HG02938 (cell line): Measurements from ENCODE around the gene ELP5.
A peak's percentile ranks its signal among the peaks of the same experiment; 100 is the strongest.

ENCODE experiments used
- ATAC-seq: cut with Tn5 transposase; IDR thresholded peaks from one replicate; pipeline ENCODE4 v1.9.1; 2021; ENCODE audit warnings: mild to moderate bottlenecking, moderate library complexity; ENCODE audit not compliant: unreplicated experiment

The ELP5 gene

DNA sequence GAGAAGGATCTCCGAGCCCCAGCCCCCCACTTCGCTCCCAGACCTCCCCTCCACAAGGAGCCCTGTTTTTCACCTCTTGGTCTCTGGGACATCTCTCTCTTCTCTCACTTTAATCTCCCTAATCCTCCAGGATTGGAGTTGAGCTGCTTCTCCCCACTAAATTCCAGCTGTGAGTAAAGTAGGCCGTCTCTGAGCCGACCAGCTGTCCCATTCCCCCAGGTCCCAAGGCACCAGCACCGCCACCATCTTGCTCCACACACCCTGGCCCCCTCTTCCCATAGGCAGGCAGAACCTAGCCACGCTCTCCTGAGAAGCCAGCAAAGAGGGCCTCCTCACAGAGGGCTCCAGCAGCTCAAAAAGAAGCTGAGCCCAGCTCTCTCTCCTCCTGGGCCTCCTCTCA is 33.3 kb upstream of the ELP5 start:
- no peak for ATAC-seq

DNA sequence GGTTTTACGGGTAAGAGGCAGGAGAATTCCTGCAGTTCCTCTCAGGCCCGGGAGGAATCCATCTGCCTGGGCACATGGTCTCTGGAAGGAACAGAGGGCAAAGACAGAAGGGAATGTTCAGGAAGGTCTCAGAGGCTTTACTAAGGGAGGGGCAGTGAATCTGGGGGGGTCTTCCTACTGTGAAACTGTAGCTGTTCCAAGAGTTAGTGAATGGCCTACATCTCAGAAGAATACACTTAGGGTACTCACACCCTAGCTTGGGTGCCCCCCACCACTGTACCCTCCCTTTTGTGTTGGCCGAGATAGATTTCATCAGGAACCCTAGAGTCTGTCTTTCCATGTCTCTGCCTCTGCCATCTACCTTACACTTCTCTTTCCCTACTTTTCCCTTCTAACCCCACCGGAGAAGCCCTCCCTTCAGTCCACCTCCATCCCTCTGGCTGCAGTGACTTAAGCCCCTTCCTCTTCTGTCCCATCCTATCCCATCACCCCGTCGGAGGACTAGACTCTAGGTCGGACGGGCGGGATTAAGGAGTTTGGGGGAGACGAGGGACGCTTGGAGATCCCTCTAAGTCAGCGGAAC is 32.7 kb upstream of the ELP5 start:
- no peak for ATAC-seq

DNA sequence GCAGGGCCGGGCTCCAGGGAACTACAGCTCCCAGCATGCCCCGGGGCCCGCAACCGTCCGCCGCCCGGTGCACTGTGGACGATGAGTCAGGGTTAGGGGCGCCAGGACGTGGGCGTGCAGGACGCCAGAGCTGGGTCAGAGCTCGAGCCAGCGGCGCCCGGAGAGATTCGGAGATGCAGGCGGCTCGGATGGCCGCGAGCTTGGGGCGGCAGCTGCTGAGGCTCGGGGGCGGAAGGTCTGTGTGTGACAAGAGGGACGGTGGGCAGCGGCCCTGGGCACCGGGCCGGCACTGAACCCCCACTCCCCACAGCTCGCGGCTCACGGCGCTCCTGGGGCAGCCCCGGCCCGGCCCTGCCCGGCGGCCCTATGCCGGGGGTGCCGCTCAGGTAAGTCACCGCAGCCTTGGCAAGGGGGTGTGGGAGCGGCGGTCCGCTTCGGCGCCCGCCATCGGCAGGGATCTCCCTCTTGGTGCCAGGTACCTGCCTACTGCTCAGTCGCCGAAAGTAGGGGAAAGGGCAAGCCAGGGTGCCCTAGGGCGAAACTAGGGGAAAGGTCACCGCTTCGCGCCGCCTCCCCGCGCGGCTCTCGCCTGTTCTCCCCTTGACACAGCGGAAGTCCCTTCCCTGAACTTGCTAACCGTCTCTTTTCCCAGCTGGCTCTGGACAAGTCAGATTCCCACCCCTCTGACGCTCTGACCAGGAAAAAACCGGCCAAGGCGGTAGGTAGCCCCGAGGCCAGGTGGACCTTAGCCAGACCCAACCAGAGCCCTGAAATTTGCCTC is 32.0 kb upstream of the ELP5 start, which contains the start of the genes ACADVL and DLG4:
TSS of gene ACADVL (plus strand) at position 127 of the 781 bp plus-strand sequence. CDS start at position 174, 47 bp downstream.
TSS of gene DLG4 (minus strand) at position 25 of the 781 bp plus-strand sequence.
- peak; percentile 47 for ATAC-seq

DNA sequence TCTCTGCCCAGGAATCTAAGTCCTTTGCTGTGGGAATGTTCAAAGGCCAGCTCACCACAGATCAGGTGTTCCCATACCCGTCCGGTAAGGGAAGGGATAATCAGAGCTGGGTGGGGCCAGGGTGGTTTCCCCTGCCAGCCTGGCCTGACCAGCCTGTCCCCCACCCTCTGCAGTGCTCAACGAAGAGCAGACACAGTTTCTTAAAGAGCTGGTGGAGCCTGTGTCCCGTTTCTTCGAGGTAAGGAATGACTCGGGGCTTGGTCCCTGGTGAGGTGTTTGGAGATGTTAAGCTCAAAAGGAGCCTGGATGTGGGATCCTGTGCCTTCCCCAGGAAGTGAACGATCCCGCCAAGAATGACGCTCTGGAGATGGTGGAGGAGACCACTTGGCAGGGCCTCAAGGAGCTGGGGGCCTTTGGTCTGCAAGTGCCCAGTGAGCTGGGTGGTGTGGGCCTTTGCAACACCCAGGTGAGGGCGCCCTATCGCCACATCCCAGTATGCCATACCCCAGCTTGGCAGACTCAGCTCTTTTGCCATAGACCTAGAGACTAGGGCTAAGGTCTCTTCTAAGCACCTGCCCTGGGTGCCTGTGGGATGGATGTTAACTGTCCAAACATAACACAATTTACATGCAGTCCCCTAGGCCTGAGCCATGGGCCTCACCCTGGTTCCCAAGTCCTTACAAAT is 31.3 kb upstream of the ELP5 start:
- ATAC-seq, result no peak

DNA sequence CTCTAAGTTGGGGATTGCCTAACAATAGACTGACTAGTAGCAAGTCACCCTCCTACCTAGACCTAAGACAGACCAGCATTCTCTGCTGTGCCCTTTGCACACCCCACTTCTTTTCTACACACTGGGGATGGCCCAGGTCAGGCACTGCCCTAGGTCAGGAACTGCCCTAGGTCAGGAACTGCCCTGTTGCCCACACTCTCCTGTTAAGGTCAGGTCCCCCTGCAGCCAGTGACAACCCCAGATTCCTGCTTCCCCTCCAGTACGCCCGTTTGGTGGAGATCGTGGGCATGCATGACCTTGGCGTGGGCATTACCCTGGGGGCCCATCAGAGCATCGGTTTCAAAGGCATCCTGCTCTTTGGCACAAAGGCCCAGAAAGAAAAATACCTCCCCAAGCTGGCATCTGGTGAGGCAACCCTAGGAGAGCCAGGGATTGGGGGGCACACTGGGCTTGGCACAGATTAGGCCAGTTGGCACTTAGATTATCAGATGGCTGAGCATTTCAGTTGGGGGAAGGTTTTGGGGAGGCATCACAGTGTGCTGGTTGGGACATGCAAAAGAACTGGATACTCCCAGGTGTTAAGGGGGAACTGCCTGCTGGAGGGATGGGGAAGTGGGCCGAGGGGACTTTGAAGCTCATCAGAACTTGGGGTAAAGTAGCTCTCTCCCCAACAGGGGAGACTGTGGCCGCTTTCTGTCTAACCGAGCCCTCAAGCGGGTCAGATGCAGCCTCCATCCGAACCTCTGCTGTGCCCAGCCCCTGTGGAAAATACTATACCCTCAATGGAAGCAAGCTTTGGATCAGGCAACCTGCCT is 30.5 kb upstream of the ELP5 start:
- ATAC-seq, result no peak

DNA sequence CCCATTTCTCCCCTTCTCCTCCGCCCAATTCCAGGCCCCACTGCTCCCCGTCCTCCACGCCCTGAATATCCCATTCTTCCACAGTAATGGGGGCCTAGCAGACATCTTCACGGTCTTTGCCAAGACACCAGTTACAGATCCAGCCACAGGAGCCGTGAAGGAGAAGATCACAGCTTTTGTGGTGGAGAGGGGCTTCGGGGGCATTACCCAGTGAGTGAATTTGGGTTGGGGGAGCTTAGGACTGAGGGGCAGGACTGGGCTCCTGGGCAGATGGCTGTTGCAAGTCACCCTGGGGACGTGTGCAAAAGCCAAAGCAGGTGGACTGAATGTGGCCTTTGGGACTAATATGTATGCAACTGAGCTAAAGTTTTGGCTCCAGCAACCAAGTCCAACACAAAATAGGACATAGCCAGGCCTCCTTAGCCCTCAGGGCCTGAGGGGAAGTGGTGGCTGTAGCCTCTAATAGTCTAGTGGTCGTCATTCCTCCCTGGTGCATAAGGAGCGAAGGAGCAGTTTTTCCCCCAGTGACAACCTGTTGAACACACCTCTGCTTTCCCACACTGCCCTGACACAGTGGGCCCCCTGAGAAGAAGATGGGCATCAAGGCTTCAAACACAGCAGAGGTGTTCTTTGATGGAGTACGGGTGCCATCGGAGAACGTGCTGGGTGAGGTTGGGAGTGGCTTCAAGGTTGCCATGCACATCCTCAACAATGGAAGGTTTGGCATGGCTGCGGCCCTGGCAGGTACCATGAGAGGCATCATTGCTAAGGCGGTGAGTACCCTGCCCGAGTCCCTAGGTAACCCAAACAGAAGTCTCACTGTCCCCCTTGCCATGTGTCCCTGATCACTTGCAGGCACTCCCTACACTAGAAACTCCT is 29.7 kb upstream of the ELP5 start:
- no peak for ATAC-seq

DNA sequence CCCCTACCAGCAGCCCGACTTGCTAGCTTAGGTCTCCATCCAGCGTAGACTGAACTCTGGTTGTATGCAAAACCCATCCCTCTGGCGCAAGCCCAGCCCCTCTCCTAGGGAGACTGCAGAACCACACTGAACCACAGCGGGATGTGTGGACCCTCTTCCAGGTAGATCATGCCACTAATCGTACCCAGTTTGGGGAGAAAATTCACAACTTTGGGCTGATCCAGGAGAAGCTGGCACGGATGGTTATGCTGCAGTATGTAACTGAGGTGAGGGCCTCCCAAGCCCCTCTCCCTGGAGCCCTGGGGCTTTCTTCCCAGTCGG is 29.1 kb upstream of the ELP5 start:
- ATAC-seq, result no peak

DNA sequence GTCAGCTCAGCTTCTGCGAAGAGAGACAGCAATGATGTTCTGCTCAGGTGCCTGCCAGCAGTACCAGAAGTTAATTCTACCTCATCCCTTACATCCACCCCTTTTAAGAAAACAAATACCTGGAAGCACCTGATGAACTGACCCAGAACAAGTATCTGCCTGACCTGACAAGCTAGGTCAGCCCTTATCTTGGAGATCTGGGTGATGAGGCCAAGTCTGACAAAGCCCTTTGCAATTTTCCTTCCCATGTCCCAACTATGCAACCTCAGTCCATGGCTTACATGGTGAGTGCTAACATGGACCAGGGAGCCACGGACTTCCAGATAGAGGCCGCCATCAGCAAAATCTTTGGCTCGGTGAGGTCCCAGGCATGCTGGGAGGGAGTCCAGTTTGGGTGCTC is 28.6 kb upstream of the ELP5 start:
- ATAC-seq, result no peak

DNA sequence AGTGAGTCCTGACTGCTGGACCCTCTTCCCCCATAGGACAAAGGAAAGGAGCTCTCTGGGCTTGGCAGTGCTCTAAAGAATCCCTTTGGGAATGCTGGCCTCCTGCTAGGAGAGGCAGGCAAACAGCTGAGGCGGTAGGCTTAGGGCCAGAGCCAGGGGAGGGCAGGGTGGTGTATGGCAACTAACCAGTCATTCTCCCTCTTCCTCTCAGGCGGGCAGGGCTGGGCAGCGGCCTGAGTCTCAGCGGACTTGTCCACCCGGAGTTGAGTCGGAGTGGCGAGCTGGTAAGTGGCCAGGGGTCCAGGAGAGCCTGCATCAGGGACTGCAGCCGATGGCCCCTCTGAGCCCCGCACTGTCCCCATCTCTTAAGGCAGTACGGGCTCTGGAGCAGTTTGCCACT is 27.9 kb upstream of the ELP5 start:
- ATAC-seq, result no peak

DNA sequence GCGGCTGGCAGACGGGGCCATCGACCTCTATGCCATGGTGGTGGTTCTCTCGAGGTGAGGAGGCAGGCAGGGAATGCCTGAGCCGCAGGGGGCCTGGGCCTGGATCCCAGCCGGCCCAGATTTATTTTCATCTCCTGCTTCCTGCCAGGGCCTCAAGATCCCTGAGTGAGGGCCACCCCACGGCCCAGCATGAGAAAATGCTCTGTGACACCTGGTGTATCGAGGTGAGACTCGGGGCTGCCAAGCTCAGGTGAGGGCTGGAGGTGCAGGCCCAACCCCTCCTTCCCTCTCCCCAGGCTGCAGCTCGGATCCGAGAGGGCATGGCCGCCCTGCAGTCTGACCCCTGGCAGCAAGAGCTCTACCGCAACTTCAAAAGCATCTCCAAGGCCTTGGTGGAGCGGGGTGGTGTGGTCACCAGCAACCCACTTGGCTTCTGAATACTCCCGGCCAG is 27.3 kb upstream of the ELP5 start:
- no peak for ATAC-seq

DNA sequence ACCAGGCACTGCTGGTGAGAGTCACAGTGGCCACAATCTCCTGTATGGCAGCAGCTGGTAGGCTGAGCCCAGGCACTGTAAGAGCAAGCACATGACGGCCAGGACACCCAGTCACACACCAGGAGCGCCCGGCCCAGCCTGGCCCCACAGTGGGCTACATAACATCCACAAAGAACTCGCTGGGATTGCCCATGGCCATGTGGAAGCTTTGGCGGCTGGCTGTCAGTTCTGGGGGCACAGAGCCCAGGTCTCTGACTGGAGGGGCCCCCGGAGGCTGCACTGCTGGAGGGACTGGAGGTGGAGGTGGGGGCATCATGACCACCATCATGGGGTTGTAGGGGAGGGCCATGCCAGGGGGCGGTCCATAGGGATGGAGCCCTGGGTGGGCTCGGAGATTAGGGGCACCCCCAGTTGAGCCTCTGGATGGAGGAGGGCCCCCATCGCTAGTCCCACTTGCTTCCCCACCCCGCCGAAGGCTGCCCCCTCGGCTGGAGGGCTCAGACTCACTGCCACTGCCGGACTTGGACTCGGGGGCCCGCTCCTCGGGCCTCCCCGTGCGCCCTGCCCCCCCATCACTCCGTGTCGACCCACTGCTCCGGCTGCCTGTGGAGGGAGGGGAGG is 26.2 kb upstream of the ELP5 start:
- no peak for ATAC-seq

DNA sequence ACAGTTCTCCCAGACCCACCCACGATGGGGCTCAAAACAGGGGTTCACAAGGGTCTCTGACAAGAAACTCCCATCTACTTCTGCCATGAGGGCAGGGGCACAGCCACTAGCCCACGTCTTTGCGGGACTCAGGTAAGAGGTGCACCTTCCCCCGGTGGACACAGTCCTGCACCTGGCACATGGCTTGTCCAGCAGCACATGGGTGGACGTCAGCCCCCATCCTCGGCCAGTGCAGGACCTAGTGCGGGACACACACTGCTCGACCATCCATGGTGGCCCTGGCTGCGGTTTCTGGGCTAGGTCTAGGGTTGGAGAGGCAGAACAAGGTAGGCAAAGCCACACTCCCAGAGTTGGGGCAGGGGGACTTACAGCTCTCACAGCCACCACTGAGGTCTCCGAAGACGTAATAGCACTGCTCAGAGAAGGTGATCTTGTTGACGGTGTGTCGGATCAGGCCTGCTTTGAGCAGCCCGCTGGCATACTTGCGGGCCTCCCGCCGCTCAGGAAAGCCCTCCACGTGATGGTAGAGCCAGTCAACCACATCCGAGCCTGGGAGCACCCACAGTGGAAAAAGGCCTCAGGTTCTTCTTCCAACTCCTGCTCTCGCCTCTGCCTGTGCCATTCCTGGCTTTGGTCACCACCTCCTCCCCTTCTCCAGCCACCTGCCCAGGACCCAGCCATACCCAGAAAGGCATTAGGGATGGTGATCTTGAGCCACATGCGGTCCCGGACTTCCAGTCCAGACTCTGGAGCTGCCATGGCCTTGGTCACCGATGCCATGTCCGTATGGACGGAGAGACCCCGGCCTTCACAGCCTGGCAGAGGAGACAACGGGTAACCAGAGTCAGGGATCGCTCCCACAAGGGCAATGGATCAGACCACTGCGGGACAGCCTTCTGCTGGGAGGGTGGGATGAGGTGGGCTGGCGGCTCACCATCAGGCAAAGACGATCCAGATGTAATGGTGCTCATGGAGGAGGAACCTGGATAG is 25.0 kb upstream of the ELP5 start:
- no peak for ATAC-seq

DNA sequence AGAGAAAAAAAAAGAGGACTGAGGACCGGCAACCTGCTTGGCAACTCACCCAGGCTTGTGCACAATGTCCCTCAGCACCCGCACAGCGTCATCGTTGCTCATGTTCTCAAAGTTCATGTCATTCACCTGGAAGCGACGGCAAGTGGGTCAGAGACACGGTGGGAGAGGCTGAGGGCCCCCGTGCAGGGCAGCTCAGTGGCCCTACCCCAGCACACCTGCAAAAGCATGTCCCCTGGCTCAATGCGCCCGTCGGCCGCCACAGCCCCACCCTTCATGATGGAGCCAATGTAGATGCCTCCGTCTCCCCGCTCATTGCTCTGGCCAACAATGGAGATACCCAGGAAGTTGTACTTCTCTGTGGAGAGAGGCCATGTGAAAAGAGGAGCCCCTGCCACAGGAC is 23.1 kb upstream of the ELP5 start:
- no peak for ATAC-seq

DNA sequence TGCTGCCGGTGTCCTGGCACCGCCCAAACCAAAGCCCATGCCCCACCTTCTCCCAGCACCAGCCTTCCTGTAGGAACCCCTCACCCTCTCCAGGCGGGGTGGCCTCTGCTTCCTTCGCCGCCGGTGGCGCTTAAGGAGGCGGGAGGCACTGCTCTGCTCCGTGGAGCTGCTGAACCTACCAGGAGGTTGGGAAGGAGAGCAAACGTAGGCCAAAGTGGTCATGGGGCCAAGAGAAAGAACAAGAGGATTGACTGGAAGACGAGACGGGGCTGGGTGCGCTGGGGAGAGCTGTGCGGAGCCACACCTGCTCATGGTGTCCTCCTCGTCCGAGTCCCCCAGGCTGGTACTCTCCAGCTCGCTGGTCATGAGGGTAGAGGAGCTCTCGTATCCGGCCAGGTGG is 22.5 kb upstream of the ELP5 start:
- no peak for ATAC-seq

DNA sequence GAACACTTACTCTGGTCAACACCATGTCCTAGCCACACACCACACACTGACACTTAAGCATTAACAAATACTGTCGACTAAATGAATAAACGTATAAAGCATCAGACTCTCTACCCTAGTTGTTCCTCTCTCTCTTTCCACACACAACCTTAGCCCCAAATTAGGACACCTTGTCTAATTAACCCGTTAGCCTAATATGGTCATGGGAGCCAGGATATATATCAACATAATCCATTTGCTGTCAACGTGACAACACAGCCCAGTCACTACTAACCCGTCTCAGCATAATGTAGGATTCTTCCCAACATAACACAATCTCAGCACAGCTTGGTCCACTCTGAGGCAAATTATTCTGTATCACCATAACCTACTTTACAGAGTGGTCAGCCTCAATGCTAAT is 19.9 kb upstream of the ELP5 start:
- ATAC-seq, result no peak

DNA sequence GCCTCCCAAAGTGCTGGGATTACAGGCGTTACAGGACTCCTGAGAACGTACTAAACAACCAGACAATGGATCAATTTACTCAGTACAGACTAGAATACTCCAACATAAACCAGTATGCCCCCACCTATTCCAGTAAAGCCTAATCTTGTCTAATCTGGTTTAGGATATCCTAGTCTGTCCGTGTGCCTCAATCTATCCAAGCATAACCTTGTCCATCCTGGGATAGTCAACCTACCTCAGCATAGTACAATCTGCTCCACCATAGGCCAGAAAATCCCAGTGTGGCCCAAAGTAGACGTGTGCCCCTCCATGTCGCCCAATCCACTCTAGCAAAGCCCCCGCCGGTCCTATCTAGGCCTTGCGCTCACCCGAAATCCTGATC is 18.3 kb upstream of the ELP5 start:
- no peak for ATAC-seq

DNA sequence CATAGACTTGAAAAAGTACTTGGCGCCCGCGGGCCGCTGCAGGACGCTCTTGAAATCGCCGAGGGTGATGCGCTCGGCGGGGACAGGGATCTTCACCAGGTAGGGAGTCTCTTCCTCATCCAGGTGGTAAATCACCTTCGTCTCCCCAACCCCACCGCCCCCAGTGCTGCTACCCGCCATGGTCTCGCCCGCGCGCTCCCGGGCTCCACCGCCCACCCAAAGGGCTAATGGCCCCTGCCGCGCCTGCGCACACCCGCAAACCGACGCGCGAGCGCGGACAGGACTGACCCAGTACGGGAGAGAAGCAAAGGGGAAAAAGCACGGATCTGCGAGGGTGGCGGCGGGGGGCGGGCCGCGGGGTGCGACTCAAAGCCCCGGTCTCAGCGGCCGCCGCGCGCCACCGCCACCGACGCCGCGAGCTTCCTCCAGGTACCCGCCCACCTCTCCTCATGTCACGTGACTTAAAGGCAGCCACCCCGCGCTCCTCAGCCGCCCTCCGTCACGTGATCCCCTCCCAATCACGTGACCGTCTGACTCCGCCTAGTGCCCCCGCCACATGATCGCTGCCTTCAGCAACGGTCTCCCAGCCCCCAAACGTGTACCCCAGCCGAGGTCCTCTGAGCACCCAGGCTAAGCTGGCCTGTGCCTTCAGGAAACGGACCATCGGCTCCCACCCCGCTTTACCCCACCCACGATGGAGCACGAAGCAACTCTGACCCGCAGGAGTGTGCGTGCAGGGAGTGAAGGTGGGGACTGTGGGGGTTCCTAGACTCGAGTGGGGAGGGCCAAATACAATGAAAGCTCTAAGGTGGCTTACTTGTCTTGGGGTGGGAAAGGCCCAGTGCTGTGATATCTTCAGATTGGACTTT is 17.7 kb upstream of the ELP5 start, which contains the start of gene DVL2:
TSS of gene DVL2 (minus strand) at position 435 of the 869 bp plus-strand sequence. CDS start at position 180, 255 bp downstream.
- ATAC-seq, result peak; percentile 55
